GM18520 (cell line): ENCODE results near the gene SKA2.
"Not testable (repeated sequence)": the region's sequence is repeated elsewhere in the genome, so short reads cannot be mapped to it uniquely, and the experiment has no call there.

ENCODE experiments used
- ATAC-seq: cut with Tn5 transposase; IDR thresholded peaks from one replicate; pipeline ENCODE4 v1.9.1; 2021; ENCODE audit not compliant: unreplicated experiment

SKA2 gene

DNA sequence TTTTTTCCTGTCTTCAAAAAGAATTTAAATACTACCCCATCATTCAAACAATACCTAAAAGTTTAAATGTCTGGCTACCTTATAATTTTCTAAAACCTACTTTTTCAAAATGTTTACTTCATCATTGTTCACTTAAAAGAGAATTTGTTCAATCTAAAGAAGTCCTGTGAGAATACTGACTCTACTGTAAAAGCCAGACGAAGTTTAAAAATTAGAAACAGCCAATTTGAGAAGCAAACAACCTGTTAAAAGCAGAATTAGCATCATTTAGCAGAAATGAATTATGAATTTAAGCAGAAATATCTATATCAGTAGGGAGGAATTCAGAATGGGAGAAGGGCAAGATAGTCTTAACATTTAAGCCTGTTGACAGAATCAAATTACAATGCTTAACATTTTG, 2.1 kb downstream of the SKA2 start:
- ATAC-seq, result no peak

DNA sequence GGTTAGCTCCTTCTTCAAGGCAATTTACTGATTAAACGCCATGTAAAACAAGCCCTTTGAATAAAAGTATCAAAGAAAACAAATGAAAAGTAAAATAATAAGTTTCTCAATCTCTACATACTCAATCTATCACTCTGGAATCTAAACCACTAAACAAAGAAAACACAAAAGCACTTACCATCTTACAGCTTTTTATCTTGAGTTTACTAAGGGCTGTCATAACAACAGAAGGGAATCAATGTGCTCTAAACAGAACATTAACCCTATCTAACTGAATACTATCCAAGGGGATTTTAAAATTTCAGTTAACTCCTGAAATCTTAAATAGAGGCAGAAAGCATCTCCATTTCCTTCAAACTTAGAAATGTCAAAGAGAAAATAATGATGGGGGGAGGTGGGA, 3.4 kb downstream of the SKA2 start:
- no peak for ATAC-seq

GRCh38 chr17:59151006-59151405, 4.0 kb downstream of the SKA2 start:
- ATAC-seq, result no peak

GRCh38 chr17:59149841-59150511, 5.0 kb downstream of the SKA2 start:
- no peak for ATAC-seq

GRCh38 chr17:59149051-59149450, 5.9 kb downstream of the SKA2 start:
- no peak for ATAC-seq

DNA sequence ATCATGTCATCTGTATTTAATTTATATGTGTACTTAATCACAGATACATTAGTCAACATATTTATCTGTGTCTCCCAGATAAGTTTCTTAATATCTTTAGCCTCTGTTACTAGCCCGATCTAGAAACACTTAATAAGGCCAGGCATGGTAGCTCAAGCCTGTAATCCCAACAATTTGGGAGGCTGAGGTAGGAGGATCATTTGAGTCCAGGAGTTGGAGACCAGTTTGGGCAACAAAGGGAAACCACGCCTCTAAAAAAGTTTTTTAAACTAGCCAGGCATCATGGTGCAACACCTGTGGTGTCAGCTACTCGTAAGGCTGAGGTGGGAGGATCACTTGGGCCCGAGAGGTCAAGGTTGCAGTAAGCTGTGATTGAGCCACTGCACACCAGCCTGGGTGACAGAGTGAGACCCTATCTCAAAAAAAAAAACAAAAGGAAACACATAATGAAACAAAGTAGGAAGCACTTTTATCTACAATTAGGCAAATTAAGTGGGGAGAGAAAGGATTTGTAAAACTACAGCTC, 9.4 kb downstream of the SKA2 start:
- ATAC-seq, result no peak

- ATAC-seq, result no peak
Observed at GRCh38 chr17:59141860-59142259, 13.1 kb downstream of the SKA2 start.

DNA sequence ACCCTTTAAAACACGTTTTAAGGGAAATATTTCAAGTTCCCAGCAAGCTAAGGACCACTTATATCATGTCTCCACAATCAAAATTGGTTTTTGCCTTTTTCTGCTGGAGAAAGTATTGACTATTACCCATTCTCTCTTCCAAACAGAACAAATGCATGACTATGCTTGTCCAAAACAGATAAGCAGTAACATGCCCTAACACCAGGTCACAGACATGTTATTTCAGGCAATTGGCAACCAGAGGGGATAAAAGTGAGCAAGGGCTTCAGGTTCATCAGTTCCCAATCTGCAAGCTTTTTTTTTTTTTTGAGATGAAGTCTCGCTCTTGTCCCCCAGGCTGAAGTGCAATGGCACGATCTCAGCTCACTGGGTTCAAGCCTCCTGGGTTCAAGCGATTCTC, 15.0 kb downstream of the SKA2 start:
- ATAC-seq, result no peak

GRCh38 chr17:59138339-59138738, 16.6 kb downstream of the SKA2 start:
- ATAC-seq, result not testable (repeated sequence)

DNA sequence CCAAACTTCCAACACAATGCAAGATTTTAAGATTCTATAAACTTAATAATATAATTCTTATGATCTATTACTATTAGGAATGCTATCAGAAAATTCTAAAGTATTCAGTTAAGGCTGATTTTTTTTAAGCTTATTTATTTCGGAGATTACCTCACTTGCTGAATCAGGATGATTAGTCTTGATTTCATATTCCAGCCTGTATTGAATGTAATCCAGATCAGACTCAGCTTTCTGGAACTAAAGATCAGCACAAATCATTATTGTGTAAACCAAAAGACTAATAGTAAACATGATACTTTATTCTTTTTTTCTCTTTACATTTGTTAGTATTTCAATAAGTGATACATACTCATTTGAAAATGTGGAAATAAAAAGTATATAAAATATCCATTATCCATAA, 23.9 kb downstream of the SKA2 start:
- ATAC-seq, result no peak

DNA sequence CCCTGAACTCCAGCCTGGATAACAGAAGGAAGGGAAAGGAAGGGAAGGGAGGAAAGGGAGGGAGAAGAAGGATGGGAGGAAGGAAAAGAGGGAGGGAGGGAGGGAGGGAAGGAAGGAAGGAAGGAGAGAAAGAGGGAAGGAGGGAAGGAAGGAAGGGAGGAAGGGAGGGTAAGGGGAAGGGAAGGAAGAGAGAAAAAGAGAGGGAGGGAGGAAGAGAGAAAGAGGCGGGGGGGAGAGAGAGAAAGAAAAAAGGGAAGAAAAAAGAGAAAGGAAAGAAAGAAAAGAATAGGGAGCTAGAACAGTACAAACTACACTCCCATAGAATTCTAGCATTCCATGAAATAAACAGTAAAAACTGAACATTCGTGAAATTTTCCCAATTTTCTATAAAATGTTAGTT, 25.2 kb downstream of the SKA2 start:
- no peak for ATAC-seq

DNA sequence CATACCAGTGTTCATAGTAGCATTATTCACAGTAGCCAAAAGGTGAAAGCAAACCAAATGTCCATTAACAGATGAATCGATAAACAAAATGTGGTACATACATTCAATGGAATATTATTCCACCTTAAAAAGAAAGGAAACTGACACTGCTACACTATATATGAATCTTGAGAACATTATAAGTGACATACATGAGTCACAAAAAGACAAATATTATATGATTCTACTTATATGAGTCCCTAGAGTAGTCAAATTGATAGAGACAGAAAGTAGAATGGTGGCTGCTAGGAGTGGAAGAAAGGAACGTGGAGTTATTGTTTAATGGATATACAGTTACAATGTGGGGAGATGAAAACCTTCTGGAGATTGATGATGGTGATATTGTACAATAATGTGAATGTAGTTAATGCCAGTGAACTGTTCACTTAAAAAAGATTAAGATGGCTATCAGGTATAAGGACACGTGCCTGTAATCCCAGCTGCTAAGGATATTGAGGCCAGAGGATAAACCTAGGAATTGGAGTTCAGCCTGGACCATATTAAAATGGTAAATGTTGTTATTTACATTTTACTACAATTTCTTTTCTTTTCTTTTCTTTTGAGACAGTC, 28.1 kb downstream of the SKA2 start:
- no peak for ATAC-seq

DNA sequence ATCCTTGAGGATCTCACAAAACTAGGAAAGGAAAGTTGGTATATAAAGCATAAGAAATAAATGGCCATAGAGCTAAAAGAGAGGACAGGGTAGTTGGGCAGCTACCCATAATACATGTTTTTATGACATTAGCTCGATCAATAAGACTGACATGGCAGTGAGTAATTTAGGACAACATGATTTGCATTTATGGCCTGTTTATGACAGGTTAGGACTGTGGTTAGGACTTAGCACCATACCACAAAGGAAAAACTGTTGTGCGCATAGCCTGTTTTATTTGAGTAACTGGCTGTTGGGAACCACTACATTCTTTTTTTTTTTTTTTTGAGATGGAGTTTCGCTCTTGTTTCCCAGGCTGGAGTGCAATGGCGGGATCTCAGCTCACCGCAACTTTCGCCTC, 30.3 kb downstream of the SKA2 start:
- peak; percentile 49 for ATAC-seq

- ATAC-seq, result no peak
Observed at GRCh38 chr17:59121901-59122480, 33.0 kb downstream of the SKA2 start.

- no peak for ATAC-seq
Observed at GRCh38 chr17:59115474-59115873, 39.5 kb downstream of the SKA2 start.

GRCh38 chr17:59111539-59111938, 43.4 kb downstream of the SKA2 start:
- no peak for ATAC-seq

DNA sequence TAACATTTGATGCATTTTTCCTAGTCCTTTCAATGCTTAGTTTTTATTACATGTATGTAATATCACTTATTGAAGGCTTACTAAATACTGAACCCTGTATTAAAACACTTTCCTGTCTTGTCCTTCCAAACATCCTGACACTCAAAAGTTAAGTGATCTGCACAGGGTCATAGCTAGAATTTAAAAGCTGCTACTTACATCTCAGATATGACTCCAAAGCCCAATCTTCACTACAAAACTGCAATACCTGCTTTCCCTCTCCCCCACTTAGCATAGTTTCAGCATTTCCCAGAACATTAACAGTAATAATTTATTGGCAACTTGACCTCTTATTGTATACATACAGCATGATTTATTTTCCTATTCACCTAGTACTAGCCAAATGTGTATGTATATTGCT, 44.0 kb downstream of the SKA2 start:
- no peak for ATAC-seq

- ATAC-seq, result no peak
Observed at GRCh38 chr17:59108400-59109102, 46.4 kb downstream of the SKA2 start.

GRCh38 chr17:59107306-59107670, 47.7 kb downstream of the SKA2 start:
- no peak for ATAC-seq

DNA sequence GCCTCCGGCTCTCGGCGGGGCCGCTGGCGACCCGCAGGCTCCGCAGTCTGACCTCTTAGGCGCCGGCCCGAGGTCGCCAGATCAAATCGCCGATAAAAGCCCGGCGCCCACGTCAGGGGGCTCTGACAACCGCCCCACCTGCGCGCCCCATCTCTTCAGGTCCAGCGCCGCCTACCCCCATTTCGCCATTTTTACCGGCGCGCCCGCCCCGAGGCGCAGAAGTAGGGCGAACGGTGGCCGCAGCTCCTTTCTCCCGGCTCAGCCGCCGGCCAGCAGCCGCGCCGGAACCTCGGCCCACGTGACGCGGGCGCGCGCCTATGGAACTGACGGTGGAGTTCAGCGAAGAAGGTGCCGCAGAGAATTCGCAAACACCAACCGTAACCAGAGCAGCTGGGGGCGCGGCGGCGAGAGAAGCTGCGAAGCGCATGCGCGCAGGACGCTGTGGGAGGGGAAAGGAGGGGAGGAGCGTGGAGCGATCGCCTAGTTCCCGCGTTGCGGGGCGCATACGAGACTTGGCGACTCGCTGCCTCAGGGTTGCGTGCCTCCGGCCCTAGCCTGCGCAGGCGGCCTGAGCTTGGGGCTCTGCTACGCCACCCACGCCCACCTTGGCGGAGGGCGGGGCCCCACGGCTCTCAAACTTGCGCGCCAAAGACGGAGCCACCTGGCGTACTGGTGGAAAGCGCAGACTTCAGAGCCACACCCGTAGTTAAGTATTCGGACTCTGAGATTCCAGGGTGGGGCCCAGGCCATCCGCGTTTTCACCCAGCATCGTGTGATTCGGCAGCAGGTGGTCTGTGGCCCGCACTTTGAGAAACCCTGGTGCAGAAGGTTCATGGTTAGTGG, 48.3 kb downstream of the SKA2 start, which contains the start of gene TRIM37:
Gene TRIM37 (minus strand): TSS at position 418 of the 843 bp plus-strand sequence. CDS start 419 bp downstream, outside the sequence.
- ATAC-seq, result peak; percentile 94
